IPS-15b (cell line): ENCODE results near the gene ZNF391.
"Not testable (repeated sequence)": the region's sequence is repeated elsewhere in the genome, so short reads cannot be mapped to it uniquely, and the experiment has no call there.

ENCODE experiments used
- H3K27me3 ChIP-seq: one replicate; pipeline ENCODE4 v1.6.1; 2013; ENCODE audit warnings: low read length; ENCODE audit not compliant: control insufficient read depth, insufficient read depth
- H3K36me3 ChIP-seq: one replicate; pipeline ENCODE4 v1.6.1; 2013; ENCODE audit warnings: low read length; ENCODE audit not compliant: control insufficient read depth, insufficient read depth
- H3K4me1 ChIP-seq: one replicate; pipeline ENCODE4 v1.6.1; 2013; ENCODE audit warnings: mild to moderate bottlenecking, low read length; ENCODE audit not compliant: control insufficient read depth, insufficient read depth
- H3K4me3 ChIP-seq: one replicate; pipeline ENCODE4 v1.5.1; 2013; ENCODE audit warnings: low read depth, low read length
- H3K9ac ChIP-seq: one replicate; pipeline ENCODE4 v1.6.1; 2013; ENCODE audit warnings: low read depth, mild to moderate bottlenecking, low read length
- H3K9me3 ChIP-seq: one replicate; pipeline ENCODE4 v1.6.1; 2013; ENCODE audit warnings: mild to moderate bottlenecking, low read length; ENCODE audit not compliant: control insufficient read depth, insufficient read depth

The ZNF391 gene

DNA sequence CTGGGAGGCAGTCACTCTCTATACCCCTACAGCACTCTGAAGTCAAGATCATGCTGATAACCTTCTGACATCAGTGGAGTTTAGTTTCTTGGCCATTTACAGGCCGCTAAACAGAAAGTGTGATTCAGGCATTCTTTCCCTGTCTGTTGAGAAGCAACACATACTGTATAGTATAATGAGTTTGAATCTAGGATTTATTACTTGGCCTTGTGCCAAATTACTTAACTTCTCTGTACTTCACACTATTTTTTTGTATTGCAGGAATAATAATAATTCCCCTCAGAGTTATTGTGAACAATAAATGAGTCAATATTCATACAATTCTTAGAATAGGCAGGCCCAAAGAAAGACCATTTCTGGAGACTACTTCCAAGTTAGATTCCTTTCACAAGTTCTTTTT lies 4.1 kb downstream of the ZNF391 start:
- Histone ChIP-seq H3K9me3 (no peaks in the 10 kb centered on the region), H3K36me3 (peaks cover 2% of the 10 kb centered on the region), H3K27me3 (no peaks in the 10 kb centered on the region), H3K9ac (no peak overlapping the region), H3K4me3 (no peak overlapping the region), H3K4me1 (no peaks in the 10 kb centered on the region)

DNA sequence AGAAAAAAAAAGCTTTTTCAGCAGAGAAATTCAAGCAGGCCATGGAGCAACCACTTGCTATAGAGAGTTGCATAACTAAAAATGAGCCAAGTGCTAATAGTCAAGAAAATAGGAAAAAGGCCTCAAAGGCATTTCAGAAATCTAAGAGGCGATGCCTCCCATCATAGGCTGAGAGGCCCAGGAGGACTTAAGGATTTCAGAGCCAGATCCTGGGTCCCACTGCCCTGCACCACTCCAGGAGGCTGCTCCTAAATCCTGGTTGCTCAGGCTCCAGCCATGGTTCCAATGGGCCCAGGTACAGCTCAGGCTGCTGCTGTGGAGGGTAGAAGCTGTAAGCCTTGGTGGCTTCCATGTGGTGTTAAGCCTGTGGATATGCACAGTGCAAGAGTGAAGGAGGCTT lies 5.5 kb downstream of the ZNF391 start:
- no peaks in the 10 kb centered on the region for H3K27me3 ChIP-seq
- peaks cover 2% of the 10 kb centered on the region for H3K36me3 ChIP-seq
- H3K4me3 ChIP-seq: no peak overlapping the region
- no peaks in the 10 kb centered on the region for H3K9me3 ChIP-seq
- H3K9ac ChIP-seq: no peak overlapping the region
- H3K4me1 ChIP-seq: no peaks in the 10 kb centered on the region

DNA sequence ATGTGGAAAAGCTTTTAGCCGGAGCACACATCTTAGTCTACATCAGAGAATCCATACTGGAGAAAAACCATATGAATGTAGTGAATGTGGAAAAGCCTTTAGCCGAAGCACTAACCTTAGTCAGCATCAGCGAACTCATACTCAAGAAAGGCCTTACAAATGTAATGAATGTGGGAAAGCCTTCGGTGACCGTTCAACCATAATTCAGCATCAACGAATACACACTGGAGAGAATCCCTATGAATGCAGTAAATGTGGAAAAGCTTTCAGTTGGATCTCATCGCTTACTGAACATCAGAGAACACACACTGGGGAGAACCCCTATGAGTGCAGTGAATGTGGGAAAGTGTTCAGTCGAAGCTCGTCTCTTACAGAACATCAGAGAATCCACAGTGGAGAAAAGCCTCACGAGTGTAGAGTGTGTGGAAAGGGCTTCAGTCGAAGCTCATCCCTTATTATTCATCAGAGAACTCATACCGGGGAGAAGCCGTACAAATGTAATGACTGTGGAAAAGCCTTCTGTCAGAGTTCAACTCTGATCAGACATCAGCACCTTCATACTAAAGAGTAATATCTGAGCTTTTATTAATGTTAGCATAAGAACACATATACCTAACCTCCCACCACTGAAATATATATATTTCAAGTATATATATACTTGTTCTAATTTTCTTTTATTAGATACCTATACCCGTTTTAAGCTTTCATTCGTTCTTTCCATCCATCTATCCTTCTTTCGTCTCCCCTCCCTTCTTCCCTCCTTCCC lies 12.5 kb downstream of the ZNF391 start:
- peaks cover 7% of the 10 kb centered on the region for H3K36me3 ChIP-seq
- H3K9ac ChIP-seq: no peak overlapping the region
- H3K27me3 ChIP-seq: no peaks in the 10 kb centered on the region
- H3K4me3 ChIP-seq: no peak overlapping the region
- H3K4me1 ChIP-seq: no peaks in the 10 kb centered on the region
- peaks cover 16% of the 10 kb centered on the region for H3K9me3 ChIP-seq

DNA sequence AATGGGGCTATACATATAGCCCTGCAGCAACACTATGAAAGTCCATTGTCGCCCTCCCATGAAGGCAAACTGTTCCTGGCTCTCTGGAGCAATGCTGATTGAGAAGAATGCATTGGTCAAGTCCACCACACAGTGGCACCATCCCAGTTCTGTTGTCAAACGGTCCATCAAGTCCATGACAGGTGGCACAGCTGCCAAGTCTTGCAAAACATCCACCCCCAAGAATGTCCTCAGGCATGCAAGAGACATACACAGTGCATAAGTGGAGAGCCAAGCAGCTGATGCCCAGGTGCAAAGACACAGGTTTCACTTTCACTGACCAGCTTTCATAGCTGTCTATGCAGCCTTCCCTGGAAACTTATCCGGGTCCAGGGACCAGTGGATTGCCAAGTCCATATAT lies 17.5 kb downstream of the ZNF391 start:
- H3K4me1 ChIP-seq: no peaks in the 10 kb centered on the region
- no peak overlapping the region for H3K4me3 ChIP-seq
- no peaks in the 10 kb centered on the region for H3K36me3 ChIP-seq
- H3K27me3 ChIP-seq: no peaks in the 10 kb centered on the region
- H3K9me3 ChIP-seq: no peaks in the 10 kb centered on the region
- no peak overlapping the region for H3K9ac ChIP-seq

DNA sequence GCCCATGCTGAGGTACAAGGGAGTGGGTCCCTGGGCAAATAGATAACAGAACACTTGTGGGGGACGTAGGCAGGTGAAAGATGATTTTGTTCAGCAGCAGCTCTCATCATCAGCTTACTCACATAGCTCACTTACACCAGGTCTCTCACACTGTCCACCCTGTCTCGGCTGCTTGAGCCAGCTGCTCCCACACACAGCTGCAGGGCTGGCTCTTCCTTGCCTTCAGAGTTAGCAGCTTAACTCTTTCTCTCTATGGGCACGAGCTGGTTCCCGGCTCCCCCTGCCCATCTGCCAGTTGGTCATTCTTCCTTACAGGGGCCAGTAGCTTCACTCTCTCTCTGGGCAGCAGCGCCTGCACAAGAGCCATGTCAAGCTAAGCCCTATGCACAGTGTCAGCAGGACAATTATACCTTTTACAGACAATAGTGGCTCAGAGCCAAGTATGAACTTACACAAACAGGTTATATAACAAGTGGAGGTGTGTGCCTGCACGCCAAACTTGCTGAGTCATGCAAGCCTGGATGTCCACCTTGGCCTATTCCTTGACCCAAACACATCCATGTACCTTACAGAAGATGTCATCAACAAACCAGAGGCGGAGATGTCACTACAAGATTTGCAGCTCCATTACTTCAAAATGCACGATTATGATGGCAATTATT lies 18.7 kb downstream of the ZNF391 start:
- Histone ChIP-seq H3K36me3 (no peaks in the 10 kb centered on the region), H3K27me3 (no peaks in the 10 kb centered on the region), H3K9me3 (no peaks in the 10 kb centered on the region), H3K4me3 (no peak overlapping the region), H3K9ac (no peak overlapping the region), H3K4me1 (no peaks in the 10 kb centered on the region)

DNA sequence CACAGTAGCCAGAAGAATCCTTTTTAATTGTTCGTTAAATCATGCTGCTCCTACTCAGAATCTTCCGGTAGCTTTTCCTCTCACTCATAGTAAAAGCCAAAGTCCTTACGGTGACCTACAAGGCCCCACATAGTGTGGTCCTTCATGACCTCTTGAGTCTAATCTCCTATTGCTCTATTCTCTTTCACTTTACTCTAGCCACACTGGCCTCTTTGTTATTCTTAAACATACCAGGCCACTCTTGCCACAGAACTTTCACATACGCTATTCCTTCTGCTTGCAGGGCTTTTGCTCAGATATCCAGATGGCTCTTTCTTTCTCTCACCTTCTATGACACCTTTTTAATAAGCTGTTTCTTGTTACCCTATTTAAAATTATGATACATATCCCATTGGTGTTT lies 25.7 kb downstream of the ZNF391 start:
- H3K9ac ChIP-seq: no peak overlapping the region

DNA sequence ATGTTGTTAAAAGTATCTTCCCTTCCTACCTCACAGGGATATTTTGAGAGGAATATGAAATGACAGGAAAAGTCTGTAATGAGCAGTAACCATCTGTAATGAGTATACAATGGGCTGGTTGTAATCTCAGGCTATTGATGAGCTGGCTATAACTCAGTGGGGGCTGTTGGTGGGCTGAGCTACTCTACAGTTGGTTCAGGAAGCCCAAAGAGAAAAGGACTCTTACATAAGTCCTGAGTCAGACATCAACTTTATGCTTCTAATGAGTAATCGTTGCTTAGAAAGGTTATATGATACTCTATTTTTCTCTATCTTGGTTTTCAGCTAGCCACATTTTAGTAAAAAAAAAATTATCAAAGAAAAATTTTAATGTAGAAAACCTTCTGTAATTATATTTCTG lies 26.4 kb downstream of the ZNF391 start:
- H3K36me3 ChIP-seq: no peaks in the 10 kb centered on the region
- no peak overlapping the region for H3K9ac ChIP-seq
- H3K4me3 ChIP-seq: no peak overlapping the region

More for the DNA sequence above, 25.7 kb downstream of the ZNF391 start:
- no peaks in the 10 kb centered on the region for H3K27me3 ChIP-seq
- peaks cover 2% of the 10 kb centered on the region for H3K9me3 ChIP-seq
- H3K4me3 ChIP-seq: no peak overlapping the region
- H3K4me1 ChIP-seq: no peaks in the 10 kb centered on the region
- no peaks in the 10 kb centered on the region for H3K36me3 ChIP-seq

DNA sequence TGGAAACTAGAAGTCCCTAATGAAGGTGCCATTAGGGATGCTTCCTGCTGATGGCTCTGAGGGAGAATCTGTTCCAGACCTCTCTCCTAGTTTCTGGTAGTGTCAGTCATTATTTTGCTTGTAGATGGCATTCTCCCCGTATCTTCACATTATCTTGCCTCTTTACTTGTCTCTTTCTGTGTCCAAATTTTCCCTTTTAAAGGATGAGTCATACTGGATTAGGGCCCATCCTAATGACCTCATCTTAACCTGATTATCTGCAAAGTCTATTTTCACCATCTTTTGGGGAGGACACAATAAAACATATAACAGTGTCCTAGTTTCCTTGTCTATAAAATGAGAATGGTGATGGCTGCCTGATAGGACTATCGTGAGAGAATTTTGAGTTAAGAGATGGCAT lies 27.3 kb downstream of the ZNF391 start:
- H3K27me3 ChIP-seq: no peaks in the 10 kb centered on the region
- H3K36me3 ChIP-seq: no peaks in the 10 kb centered on the region
- no peak overlapping the region for H3K9ac ChIP-seq
- peaks cover 2% of the 10 kb centered on the region for H3K9me3 ChIP-seq
- no peaks in the 10 kb centered on the region for H3K4me1 ChIP-seq
- no peak overlapping the region for H3K4me3 ChIP-seq

More for the DNA sequence above, 26.4 kb downstream of the ZNF391 start:
- Histone ChIP-seq H3K9me3 (peaks cover 2% of the 10 kb centered on the region), H3K4me1 (no peaks in the 10 kb centered on the region), H3K27me3 (no peaks in the 10 kb centered on the region)

DNA sequence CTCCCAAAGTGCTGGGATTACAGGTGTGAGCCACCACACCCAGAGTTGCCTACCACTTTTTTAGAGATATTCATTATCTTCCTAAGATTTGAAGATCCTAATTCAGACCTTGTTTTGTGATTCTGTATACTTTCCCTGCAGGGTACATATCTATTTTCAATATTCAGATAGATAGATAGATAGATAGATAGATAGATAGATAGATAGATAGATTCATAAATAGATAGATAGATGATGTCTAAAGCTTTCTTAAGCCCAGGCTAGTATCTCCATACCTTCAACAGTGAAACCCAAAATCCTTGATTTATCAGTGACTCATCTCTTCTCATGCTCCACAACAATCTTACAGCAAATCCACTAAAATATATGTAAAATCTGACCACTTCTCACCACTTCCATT lies 30.8 kb downstream of the ZNF391 start:
- no peak overlapping the region for H3K9ac ChIP-seq
- peaks cover 2% of the 10 kb centered on the region for H3K9me3 ChIP-seq
- no peaks in the 10 kb centered on the region for H3K27me3 ChIP-seq
- no peaks in the 10 kb centered on the region for H3K4me1 ChIP-seq
- no peaks in the 10 kb centered on the region for H3K36me3 ChIP-seq
- no peak overlapping the region for H3K4me3 ChIP-seq

DNA sequence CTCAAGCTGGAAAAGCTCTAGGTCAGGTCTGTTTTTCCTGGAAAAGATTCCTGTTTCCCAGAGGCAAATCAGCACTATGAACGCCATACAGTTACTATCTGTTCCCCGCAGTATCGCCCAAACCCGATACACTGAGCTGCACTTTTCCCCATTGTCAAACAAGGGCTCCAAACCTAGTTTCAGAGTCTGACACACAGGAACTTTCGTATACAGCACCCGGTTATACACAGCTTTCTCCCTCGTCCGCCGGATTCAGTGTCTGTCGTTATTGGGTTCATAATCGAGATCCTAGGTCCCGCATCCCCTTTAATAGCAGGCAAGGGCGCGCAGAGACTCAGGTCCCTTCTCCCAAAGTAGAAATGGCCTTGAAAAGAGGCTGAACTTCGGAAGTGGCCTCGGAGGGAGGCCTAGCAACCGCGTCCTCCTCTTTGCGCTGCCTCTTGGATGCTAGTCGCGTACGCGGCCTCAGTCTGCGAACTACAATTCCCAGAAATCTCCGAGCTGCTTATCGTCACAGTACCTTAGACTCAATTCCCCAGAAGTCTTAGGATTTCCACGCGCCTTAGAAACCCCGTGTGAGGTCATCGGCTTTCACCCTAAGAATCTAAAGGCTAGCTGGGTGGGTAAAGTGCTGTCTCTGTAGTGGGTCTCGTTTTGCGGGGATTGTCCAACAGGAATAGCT lies 34.2 kb downstream of the ZNF391 start:
- Histone ChIP-seq H3K4me3 (no peak overlapping the region), H3K9ac (no peak overlapping the region), H3K4me1 (no peaks in the 10 kb centered on the region), H3K36me3 (no peaks in the 10 kb centered on the region), H3K27me3 (no peaks in the 10 kb centered on the region), H3K9me3 (peaks cover 5% of the 10 kb centered on the region)

DNA sequence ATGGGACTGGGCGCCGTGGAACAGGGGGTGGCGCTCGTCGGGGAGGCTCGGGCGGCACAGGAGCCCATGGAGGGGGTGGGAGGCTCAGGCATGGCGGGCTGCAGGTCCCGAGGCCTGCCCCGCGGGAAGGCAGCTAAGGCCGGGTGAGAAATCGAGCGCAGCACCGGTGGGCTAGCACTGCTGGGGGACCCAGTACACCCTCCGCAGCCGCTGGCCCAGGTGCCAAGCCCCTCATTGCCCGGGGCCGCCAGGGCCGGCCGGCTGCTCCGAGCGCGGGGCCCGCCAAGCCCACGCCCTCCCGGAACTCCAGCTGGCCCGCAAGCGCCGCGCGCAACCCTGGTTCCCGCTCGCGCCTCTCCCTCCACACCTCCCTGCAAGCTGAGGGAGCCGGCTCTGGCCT lies 36.3 kb downstream of the ZNF391 start:
- H3K4me3 ChIP-seq, H3K36me3 ChIP-seq, H3K27me3 ChIP-seq, H3K4me1 ChIP-seq, H3K9ac ChIP-seq, H3K9me3 ChIP-seq: not testable (repeated sequence)
